C4-2B (cell line): ENCODE results near the gene KIF11.

Experiments used
- ZFX ChIP-seq: fragments of 450-650 bp; IDR thresholded peaks from 2 replicates; pipeline ENCODE4 v1.6.1; 2017
- TF ChIP-seq, protein P1 (sequence below): fragments of 450-650 bp; conservative IDR thresholded peaks from 2 replicates; pipeline ENCODE4 v1.5.1; 2017; ENCODE audit warnings: mild to moderate bottlenecking

DNA sequence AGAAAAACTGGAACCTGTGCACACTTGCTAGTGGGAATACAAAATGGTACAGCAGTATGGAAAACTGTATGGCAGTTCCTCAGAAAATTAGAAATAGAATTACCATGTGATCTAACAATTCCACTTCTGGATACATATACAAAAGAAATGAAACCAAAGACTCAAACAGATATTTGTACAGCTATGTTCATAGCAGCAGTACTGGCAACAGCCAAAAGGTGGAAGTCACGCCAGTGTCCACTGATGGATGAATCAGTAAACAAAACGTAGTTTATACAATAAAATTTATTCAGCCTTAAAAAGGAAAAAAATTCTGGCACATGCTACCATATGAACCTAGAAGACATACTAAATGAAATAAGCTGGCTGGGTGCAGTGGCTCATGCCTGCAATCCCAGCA lies 42.0 kb upstream of the KIF11 start:
- TF ChIP-seq, protein P1, sequence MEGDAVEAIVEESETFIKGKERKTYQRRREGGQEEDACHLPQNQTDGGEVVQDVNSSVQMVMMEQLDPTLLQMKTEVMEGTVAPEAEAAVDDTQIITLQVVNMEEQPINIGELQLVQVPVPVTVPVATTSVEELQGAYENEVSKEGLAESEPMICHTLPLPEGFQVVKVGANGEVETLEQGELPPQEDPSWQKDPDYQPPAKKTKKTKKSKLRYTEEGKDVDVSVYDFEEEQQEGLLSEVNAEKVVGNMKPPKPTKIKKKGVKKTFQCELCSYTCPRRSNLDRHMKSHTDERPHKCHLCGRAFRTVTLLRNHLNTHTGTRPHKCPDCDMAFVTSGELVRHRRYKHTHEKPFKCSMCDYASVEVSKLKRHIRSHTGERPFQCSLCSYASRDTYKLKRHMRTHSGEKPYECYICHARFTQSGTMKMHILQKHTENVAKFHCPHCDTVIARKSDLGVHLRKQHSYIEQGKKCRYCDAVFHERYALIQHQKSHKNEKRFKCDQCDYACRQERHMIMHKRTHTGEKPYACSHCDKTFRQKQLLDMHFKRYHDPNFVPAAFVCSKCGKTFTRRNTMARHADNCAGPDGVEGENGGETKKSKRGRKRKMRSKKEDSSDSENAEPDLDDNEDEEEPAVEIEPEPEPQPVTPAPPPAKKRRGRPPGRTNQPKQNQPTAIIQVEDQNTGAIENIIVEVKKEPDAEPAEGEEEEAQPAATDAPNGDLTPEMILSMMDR: peak; percentile 12; the same call in 1 of the 2 replicates
- no peak for TF ChIP-seq ZFX
